GM18508 (cell line): ENCODE measurements around the gene ACSS2.

Experiments
- ATAC-seq: cut with Tn5 transposase; IDR thresholded peaks from one replicate; pipeline ENCODE4 v1.9.1; 2021; ENCODE audit warnings: moderate number of reproducible peaks; ENCODE audit not compliant: insufficient read depth, unreplicated experiment

ACSS2 gene

DNA sequence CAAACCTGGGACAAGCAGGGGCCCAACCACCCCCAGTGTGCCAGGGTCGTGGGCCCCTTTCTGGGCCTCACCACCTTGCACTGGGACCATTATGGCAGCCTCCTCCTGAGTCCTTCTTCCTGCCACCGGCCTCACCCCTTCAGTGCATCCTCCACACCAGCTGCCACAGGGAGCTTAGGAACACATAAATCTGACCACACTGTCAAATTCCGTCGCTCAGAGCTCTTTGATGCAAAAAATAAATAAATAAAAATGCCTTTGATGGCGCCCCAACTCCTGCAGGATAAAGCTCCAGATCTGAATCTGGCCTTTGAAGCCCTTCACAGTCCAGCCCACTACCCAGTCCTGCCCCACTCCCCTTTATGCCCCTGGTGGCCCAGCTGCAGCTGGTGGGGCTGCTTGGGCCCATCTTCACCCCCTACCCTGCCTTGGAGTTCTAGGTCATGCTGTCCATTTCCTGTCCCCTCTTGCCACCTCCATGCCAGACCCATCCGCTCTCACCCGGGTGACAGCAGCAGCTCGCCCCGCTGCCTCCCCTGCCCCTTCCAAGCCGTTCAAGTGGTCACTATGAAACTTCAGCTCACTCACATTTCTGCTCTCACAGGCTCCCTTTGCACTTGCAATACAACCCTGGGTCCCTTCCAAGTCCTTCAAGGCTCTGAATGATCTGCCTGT is 95.3 kb downstream of the ACSS2 start:
- no peak for ATAC-seq

DNA sequence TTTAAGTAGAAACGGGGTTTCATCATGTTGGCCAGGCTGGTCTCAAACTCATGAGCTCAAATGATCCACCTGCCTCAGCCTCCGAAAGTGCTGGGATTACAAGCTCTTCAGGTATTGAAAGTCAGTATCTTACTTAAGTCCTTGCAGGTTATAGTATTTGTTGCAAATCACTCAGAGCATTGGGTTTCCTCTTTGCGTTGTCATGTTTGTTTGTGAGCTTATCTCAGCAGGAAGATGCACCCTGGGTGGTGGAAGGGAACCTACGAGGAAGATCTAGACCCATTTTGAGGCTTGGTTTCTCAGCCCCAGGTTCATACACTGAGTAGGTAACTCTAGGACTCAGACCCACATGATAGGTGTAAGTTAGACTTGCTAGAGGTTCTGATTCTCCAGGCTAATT is 97.8 kb downstream of the ACSS2 start:
- ATAC-seq = no peak

- ATAC-seq = no peak
These were observed 99.9 kb downstream of the ACSS2 start for GRCh38 chr20:34976286-34976685.
